Body of pancreas (tissue), 4 donors: ENCODE results near the gene CNTRL. TPM values are rescaled to one million over a fixed set of nuclear protein-coding genes. Genes with fewer than 3 reads are reported as not detected.

Experiments
- ATAC-seq: fragments of 150-250 bp; one replicate; pipeline ENCODE4 v1.9.1; 2016
- DNase-seq, 4 donors: peaks; one replicate each; pipeline ENCODE4 v3.0.0-alpha.2; 2019
- H3K27ac ChIP-seq, 4 donors: fragments of 200-600 bp; sonication (generic); 1 replicate in 3 of 4; 2 replicates in 1 of 4; pipeline versions ENCODE4 v1.5.1 to v1.6.1; 2016 to 2019; ENCODE audit warnings: mild to moderate bottlenecking in 1 of 4, mixed read lengths in 1 of 4, moderate library complexity in 1 of 4
- H3K27me3 ChIP-seq, 2 donors: fragments of 200-600 bp; sonication (generic); one replicate each; pipeline ENCODE4 v1.6.0; 2016; ENCODE audit warnings: mild to moderate bottlenecking in 1 of 2
- H3K36me3 ChIP-seq, 2 donors: fragments of 200-600 bp; sonication (generic); replicated peaks in 1 of 2; 2 replicates each; pipeline ENCODE4 v1.5.1; 2016; ENCODE audit warnings: low read depth in 2 of 2; ENCODE audit not compliant: insufficient read depth in 1 of 2
- H3K4me1 ChIP-seq: fragments of 200-600 bp; sonication (generic); one replicate; pipeline ENCODE4 v1.6.0; 2016
- H3K4me3 ChIP-seq, 2 donors: fragments of 200-600 bp; sonication (generic); 1 replicate in 1 of 2; 2 replicates in 1 of 2; pipeline ENCODE4 v1.5.1; 2016 to 2019
- H3K9me3 ChIP-seq, 3 donors: fragments of 200-600 bp; sonication (generic); 1 replicate in 2 of 3; 2 replicates in 1 of 3; pipeline ENCODE4 v1.5.1; 2016
- POLR2A ChIP-seq, 3 donors: fragments of 450-650 bp; IDR thresholded peaks; one replicate each; pipeline ENCODE4 v1.6.1; 2016; ENCODE audit warnings: antibody characterized with exemption in 3 of 3, mild to moderate bottlenecking in 2 of 3
- WGBS, 2 donors: methylation state at CpG; one replicate each; pipeline ENCODE4 v1.1.5; 2017; 5-methylcytosine and 5-hydroxymethylcytosine counted together
- intact Hi-C: fragments of 100-400 bp; cut with DNase I; formaldehyde crosslinking; loops from one replicate; pipeline ENCODE4 v1.15.1; 2023
- total RNA-seq, 2 donors: library from RNA; depleted of rRNA; stranded (reverse); fragments of >200 nt; gene quantifications; one replicate each; pipeline ENCODE4 v1.1.0, GENCODE V29; 2016
- TF ChIP-seq, protein P1 (sequence below), 7 experiments: fragments of 450-650 bp in 4 of 7; fragments of 200-600 bp in 3 of 7; sonication (generic) in 3 of 7; IDR thresholded peaks; one replicate each; pipeline ENCODE4 v1.5.1; 2016 to 2019; ENCODE audit warnings: antibody characterized with exemption in 7 of 7

CNTRL gene
- total RNA-seq, 2 donors from 2014 or later = 16.1 to 20.8 TPM

DNA sequence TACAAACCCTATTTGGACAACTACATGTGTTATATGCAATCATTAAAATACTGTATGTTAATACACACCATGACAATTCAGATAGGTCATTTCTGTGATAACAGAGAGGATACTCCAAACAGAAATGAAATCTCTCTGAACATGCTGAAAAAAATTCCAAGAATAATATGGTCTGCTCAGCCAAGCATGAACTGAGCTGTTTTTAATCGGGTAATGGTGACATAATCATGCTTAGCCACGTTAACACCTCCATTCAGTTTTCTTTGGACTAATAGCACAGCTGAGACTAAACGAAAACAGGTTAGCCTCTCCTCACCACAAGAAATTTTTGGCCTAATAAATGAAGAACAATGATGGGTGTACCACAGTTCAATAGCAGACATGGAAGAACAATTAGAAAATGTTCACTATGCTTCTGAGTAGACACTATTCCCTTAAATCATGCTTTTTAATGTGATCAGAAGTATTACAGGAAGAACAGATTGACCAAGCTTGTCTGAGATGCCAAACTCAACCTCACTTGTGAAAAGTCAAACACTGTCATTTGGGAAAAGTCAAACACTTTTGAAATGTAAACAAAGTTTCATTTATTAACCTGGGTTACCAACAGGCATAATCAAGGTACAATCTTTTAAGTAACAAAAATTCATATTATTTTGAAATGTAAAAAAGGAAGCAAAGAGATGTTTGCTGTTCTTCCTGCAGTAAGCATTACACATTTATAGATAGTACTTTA lies 107.5 kb downstream of the CNTRL start:
- Histone ChIP-seq H3K27ac (peak overlapping the region in 1 of 4 donors; percentile 45), H3K9me3 (no peaks in the 10 kb centered on the region), H3K36me3 (peaks cover 0 to 2% of the 10 kb centered on the region in 2 donors), H3K4me1 (peaks cover 63% of the 10 kb centered on the region), H3K4me3 (no peak overlapping the region), H3K27me3 (no peaks in the 10 kb centered on the region)
- 73 to 80% methylated on average over 3 of the region's 3 CpGs for WGBS, 2 donors
- TF ChIP-seq POLR2A (IDR thresholded peaks at IDR 0.05) = no peak
- TF ChIP-seq, protein P1, sequence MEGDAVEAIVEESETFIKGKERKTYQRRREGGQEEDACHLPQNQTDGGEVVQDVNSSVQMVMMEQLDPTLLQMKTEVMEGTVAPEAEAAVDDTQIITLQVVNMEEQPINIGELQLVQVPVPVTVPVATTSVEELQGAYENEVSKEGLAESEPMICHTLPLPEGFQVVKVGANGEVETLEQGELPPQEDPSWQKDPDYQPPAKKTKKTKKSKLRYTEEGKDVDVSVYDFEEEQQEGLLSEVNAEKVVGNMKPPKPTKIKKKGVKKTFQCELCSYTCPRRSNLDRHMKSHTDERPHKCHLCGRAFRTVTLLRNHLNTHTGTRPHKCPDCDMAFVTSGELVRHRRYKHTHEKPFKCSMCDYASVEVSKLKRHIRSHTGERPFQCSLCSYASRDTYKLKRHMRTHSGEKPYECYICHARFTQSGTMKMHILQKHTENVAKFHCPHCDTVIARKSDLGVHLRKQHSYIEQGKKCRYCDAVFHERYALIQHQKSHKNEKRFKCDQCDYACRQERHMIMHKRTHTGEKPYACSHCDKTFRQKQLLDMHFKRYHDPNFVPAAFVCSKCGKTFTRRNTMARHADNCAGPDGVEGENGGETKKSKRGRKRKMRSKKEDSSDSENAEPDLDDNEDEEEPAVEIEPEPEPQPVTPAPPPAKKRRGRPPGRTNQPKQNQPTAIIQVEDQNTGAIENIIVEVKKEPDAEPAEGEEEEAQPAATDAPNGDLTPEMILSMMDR (IDR thresholded peaks at IDR 0.05) = no peak
- DNase-seq = no peak
- ATAC-seq = no peak
- intact Hi-C loops = no loop called here

DNA sequence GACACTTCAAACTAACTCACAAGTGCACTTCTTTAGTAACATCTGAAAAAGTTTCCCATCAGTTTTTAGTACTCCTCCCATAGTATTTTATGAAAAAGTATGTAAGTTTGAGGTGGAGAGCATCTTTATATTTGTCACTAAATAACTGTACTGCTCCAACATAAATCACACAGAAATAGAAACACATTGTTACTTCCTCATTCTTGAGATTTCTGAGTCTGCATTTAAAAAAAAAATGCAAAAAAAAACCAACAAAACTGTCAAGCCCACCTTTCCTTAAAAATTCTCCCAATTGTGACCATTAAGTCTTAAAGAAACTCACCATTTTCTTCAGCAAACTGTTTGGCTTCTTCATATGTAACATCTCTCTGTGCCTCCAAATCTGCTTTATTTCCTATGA lies 108.2 kb downstream of the CNTRL start:
- H3K27me3 ChIP-seq = no peaks in the 10 kb centered on the region
- H3K27ac ChIP-seq = peak overlapping the region in 1 of 4 donors; percentile 58
- peaks cover 0 to 2% of the 10 kb centered on the region in 2 donors for H3K36me3 ChIP-seq
- H3K4me1 ChIP-seq = peaks cover 70% of the 10 kb centered on the region
- intact Hi-C loops = no loop called here
- H3K4me3 ChIP-seq = no peak overlapping the region
- TF ChIP-seq, protein P1 (IDR thresholded peaks at IDR 0.05) = no peak
- no peak for TF ChIP-seq POLR2A (IDR thresholded peaks at IDR 0.05)
- ATAC-seq (no peak), DNase-seq (no peak)
- no peaks in the 10 kb centered on the region for H3K9me3 ChIP-seq

DNA sequence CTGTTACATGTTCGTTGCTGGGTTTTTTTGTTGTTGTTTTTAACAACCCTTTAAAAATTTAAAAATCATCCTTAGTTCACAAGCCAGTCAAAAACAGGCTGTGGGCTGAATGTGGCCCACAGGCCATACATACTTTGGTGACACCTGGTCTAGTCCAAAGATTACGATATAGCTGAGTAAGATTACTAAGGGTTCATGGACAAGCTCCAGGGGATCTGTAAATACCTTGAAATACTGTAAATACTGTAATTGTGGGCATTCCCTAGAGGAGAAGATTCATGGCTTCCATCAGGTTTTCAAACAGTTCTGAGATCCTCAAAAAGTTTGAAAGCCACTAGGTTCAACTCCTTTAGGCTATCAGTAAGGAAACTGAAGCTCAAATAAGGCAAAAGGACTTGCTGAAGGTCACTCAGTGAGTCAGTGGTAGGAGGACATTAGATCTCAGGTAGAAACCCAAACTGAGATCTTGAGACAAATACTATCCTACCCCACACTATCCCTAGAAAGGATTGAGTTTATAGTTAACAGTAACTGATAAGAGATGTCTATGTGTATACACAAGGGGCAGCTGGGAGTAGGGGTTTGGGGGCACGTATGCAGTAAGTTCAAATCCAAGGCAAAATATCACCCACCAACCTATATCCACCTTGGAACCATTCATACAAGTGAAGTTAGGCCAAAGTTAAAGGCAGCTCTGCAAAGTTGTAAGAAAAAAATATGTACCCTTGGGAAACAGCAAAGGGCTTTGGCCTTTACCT lies 109.1 kb downstream of the CNTRL start:
- no peaks in the 10 kb centered on the region for H3K9me3 ChIP-seq
- DNase-seq = no peak
- H3K36me3 ChIP-seq = peaks cover 0 to 2% of the 10 kb centered on the region in 2 donors
- peaks cover 66% of the 10 kb centered on the region for H3K4me1 ChIP-seq
- no peak for TF ChIP-seq POLR2A (IDR thresholded peaks at IDR 0.05)
- TF ChIP-seq, protein P1 (IDR thresholded peaks at IDR 0.05) = no peak
- 48 to 53% methylated on average over 3 of the region's 3 CpGs for WGBS, 2 donors
- intact Hi-C loops = no loop called here
- H3K27me3 ChIP-seq = no peaks in the 10 kb centered on the region
- H3K27ac ChIP-seq = peak overlapping the region in 2 of 4 donors; percentile 22 to 58
- no peak for ATAC-seq
- no peak overlapping the region for H3K4me3 ChIP-seq

DNA sequence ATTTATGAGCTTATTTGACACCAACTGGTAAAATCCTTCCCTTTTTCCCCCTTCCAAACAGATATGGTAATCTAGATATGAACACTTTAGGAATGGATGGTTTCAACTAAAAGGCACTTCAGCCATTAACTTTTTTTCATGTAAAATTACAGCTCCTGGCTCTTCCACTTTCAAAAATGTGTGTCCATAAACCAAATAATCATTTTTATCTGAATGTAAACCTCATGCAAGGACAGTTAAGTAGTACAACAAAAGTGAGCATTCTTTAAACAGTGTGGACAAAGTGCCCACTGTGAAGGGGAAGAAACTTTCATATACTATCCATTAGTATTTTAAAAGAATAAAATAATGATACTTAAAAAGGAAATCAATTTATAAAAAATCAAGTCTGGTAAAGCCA lies 109.7 kb downstream of the CNTRL start:
- intact Hi-C loops = no loop called here
- H3K36me3 ChIP-seq = peaks cover 0 to 2% of the 10 kb centered on the region in 2 donors
- no peaks in the 10 kb centered on the region for H3K27me3 ChIP-seq
- no peak for ATAC-seq
- DNase-seq = no peak
- TF ChIP-seq, protein P1 (IDR thresholded peaks at IDR 0.05) = no peak
- no peak for TF ChIP-seq POLR2A (IDR thresholded peaks at IDR 0.05)
- H3K9me3 ChIP-seq = no peaks in the 10 kb centered on the region
- peaks cover 60% of the 10 kb centered on the region for H3K4me1 ChIP-seq
- H3K27ac ChIP-seq = no peak overlapping the region
- no peak overlapping the region for H3K4me3 ChIP-seq
